AG09309 (cell line): ENCODE measurements around the gene SLC22A13.

Experiments
- DNase-seq: peaks from one replicate; pipeline ENCODE4 v3.0.0-alpha.2; 2010; ENCODE audit warnings: low read depth
- H3K4me3 ChIP-seq: 2 replicates; pipeline ENCODE4 v1.5.1; 2011; ENCODE audit warnings: mild to moderate bottlenecking, low read depth, low read length, moderate library complexity; ENCODE audit not compliant: control insufficient read depth
- CTCF ChIP-seq: IDR thresholded peaks from 2 replicates; pipeline ENCODE4 v1.5.1; 2011; ENCODE audit warnings: mild to moderate bottlenecking, low read depth, low read length, inconsistent platforms; ENCODE audit not compliant: insufficient read depth, control insufficient read depth; ENCODE audit errors: missing control alignments

The SLC22A13 gene

GRCh38 chr3:38268522-38268921 lies 2.9 kb downstream of the SLC22A13 start:
- TF ChIP-seq CTCF, result no peak
- no peak overlapping the region for H3K4me3 ChIP-seq
- DNase-seq, result no peak

- TF ChIP-seq CTCF, result no peak
- DNase-seq, result no peak
- H3K4me3 ChIP-seq, result no peak overlapping the region
Observed at GRCh38 chr3:38270606-38271005, 5.0 kb downstream of the SLC22A13 start.

- DNase-seq, result no peak
- no peak for TF ChIP-seq CTCF
- H3K4me3 ChIP-seq, result no peak overlapping the region
Observed at GRCh38 chr3:38271553-38271952, 5.9 kb downstream of the SLC22A13 start.

- no peak overlapping the region for H3K4me3 ChIP-seq
- no peak for TF ChIP-seq CTCF
- DNase-seq, result no peak
Observed at GRCh38 chr3:38274864-38275649, 9.4 kb downstream of the SLC22A13 start.

- no peak for TF ChIP-seq CTCF
- no peak overlapping the region for H3K4me3 ChIP-seq
Observed at GRCh38 chr3:38275658-38276057, 10.0 kb downstream of the SLC22A13 start.

GRCh38 chr3:38276081-38276916 lies 10.7 kb downstream of the SLC22A13 start:
- DNase-seq, result no peak
- no peak overlapping the region for H3K4me3 ChIP-seq
- TF ChIP-seq CTCF, result no peak

More at GRCh38 chr3:38275658-38276057, 10.0 kb downstream of the SLC22A13 start:
- no peak for DNase-seq
